Fibroblast of skin of left quadriceps (primary cell): ENCODE measurements around the gene WDFY4.

Source experiments
- DNase-seq, 2 experiments: peaks; one replicate each; pipeline ENCODE4 v3.0.0-alpha.2; 2013; ENCODE audit warnings: low read depth in 2 of 2

The WDFY4 gene

GRCh38 chr10:48770561-48771089 lies 86.0 kb downstream of the WDFY4 start:
- no peak for DNase-seq

DNA sequence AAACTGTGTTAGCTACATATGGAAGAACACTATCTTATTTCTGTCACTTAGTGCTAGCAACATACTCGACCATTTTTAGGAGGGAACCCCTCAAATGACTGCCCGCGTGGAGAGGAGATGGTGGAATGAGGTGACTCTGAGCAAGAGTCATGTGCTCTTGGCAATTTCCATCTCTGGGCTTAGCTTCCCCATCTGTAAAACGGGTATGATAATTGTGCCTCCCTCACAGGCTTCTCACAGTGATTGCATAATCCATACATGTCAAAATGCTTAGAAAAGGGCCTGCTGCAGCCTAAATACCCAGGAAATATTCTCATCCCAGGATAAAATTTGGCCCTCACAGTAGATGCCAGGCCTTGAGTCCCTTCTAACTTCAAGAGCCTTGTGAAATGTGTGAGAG lies 86.6 kb downstream of the WDFY4 start:
- no peak for DNase-seq

DNA sequence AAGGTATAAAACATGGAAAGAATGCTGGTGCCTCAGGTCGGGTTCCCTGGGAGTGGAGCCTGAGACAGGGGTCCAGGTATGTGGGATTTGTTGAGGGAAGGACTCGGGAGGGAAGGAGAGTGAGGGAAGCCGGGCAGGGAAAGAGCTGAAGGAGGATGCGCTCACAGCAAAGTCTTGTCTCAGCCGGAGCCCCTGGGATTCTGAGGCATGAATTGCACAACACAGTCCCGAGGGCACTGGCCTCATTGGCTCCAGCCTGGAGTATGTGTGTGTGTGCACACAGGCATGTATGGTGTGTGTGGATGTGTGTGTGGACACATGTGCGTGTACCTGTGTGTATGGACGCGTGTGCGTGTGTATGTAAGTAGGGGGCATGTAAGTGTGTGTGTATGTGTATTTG lies 87.4 kb downstream of the WDFY4 start:
- no peak for DNase-seq

GRCh38 chr10:48773580-48773979 lies 88.9 kb downstream of the WDFY4 start:
- DNase-seq, result no peak

GRCh38 chr10:48774416-48775205 lies 89.9 kb downstream of the WDFY4 start:
- no peak for DNase-seq

- no peak for DNase-seq
Measured at GRCh38 chr10:48775206-48775517, 90.5 kb downstream of the WDFY4 start.

DNA sequence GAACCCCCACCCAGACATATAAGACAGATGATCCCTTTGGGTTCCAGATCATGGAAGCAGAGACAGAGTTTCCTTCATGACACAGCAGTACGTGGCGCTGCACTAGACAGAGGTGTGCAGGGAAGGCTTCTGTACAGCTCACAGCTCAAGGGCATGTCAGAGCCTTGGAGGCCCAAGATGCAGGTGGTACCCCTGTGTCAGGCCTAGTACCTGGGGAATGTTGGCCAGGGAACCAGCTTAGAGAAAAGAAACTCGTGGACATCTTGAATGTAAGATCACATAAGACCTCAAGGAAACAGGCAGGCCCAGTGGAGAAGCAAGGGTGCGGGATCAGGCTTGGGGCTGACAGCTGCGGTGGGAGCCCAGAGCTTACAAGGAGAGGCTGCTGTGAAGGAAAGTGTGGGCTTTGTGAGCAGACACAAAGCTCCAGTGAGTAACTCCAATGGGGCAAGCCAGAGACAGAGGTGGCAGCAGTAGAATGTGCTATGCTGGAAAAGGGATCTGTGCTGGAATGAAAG lies 91.4 kb downstream of the WDFY4 start:
- DNase-seq, result no peak

GRCh38 chr10:48776528-48776927 lies 91.9 kb downstream of the WDFY4 start:
- no peak for DNase-seq

- DNase-seq, result no peak
Measured at GRCh38 chr10:48777110-48777509, 92.4 kb downstream of the WDFY4 start.

- no peak for DNase-seq
Measured at GRCh38 chr10:48778193-48778857, 93.7 kb downstream of the WDFY4 start.

GRCh38 chr10:48779077-48779476 lies 94.4 kb downstream of the WDFY4 start:
- no peak for DNase-seq

GRCh38 chr10:48779546-48780152 lies 95.0 kb downstream of the WDFY4 start:
- DNase-seq, result no peak

- no peak for DNase-seq
Measured at GRCh38 chr10:48780341-48780740, 95.7 kb downstream of the WDFY4 start.

DNA sequence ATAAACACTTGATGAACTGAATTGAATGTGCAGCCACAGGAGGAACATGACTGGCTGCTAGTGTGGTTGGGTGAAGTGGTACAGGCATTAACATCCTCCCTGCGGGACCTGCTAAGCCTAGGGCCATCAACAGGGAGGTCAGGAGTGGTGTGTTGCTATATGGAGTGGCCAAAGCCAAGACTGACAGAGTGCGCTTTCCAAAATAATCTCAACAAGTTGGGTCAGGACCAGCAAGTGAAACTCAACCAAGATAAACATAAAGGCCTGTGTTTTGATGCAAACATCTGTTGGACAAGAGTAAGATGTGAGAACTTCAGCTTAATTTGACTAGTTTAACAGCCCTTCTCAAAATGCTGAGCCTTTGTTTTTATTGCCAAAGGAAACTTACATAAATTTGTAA lies 97.7 kb downstream of the WDFY4 start:
- no peak for DNase-seq

GRCh38 chr10:48784031-48784430 lies 99.4 kb downstream of the WDFY4 start:
- no peak for DNase-seq

DNA sequence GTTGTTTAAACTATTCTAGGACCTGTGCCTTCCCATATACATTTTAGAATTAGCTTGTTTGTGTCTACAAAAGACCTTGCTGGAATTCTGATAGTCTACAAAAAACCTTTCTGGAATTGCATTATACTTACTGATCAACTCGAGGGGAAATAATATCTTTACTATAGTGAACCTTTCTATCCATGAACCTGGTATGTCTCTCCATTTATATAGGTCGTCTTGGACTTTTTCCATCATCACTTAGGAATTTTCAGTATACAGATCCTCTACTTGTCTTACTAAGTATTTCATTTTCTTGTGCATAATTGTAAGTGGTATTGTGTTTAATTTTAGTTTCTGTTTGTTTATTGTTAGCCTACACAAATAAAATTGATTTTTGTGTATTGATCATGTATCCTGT lies 101.1 kb downstream of the WDFY4 start:
- DNase-seq, result no peak

GRCh38 chr10:48786606-48787282 lies 102.1 kb downstream of the WDFY4 start:
- no peak for DNase-seq

GRCh38 chr10:48788554-48788953 lies 103.9 kb downstream of the WDFY4 start:
- DNase-seq, result no peak

- no peak for DNase-seq
Measured at GRCh38 chr10:48789486-48790456, 105.1 kb downstream of the WDFY4 start.

- DNase-seq, result no peak
Measured at GRCh38 chr10:48790457-48791044, 105.9 kb downstream of the WDFY4 start.
